ENCODE results near the gene HMCN1.
"Not testable (repeated sequence)": the region's sequence is repeated elsewhere in the genome, so short reads cannot be mapped to it uniquely, and the experiment has no call there.

HMCN1 gene

GRCh38 chr1:185869590-185869989 lies 135.4 kb downstream of the HMCN1 start:
- no peaks in the 10 kb centered on the region for H3K4me1 Mint-ChIP-seq (ENCODE audit: low read depth)
- no peak overlapping the region for H3K4me3 Mint-ChIP-seq
- no peaks in the 10 kb centered on the region for H3K9me3 Mint-ChIP-seq
- H3K27me3 Mint-ChIP-seq = no peaks in the 10 kb centered on the region
- H3K36me3 Mint-ChIP-seq (ENCODE audit: low read depth) = no peaks in the 10 kb centered on the region
- no peak overlapping the region for H3K27ac Mint-ChIP-seq

GRCh38 chr1:185871627-185872150 lies 137.5 kb downstream of the HMCN1 start:
- H3K4me1 Mint-ChIP-seq (ENCODE audit: low read depth) = no peaks in the 10 kb centered on the region
- no peaks in the 10 kb centered on the region for H3K27me3 Mint-ChIP-seq
- H3K36me3 Mint-ChIP-seq (ENCODE audit: low read depth) = no peaks in the 10 kb centered on the region
- no peaks in the 10 kb centered on the region for H3K9me3 Mint-ChIP-seq
- no peak overlapping the region for H3K4me3 Mint-ChIP-seq
- no peak overlapping the region for H3K27ac Mint-ChIP-seq

- Mint-ChIP-seq H3K4me3 (no peak overlapping the region), H3K27me3 (no peaks in the 10 kb centered on the region), H3K27ac (no peak overlapping the region), H3K9me3 (no peaks in the 10 kb centered on the region), H3K4me1 (ENCODE audit: low read depth) (no peaks in the 10 kb centered on the region), H3K36me3 (ENCODE audit: low read depth) (no peaks in the 10 kb centered on the region)
Measured at GRCh38 chr1:185874246-185874645, 140.1 kb downstream of the HMCN1 start.

- no peaks in the 10 kb centered on the region for H3K9me3 Mint-ChIP-seq
- no peaks in the 10 kb centered on the region for H3K4me1 Mint-ChIP-seq (ENCODE audit: low read depth)
- no peak overlapping the region for H3K27ac Mint-ChIP-seq
- H3K27me3 Mint-ChIP-seq = no peaks in the 10 kb centered on the region
- H3K36me3 Mint-ChIP-seq (ENCODE audit: low read depth) = no peaks in the 10 kb centered on the region
- H3K4me3 Mint-ChIP-seq = no peak overlapping the region
Measured at GRCh38 chr1:185880330-185880729, 146.1 kb downstream of the HMCN1 start.

GRCh38 chr1:185880779-185881333 lies 146.7 kb downstream of the HMCN1 start:
- H3K9me3 Mint-ChIP-seq = no peaks in the 10 kb centered on the region
- no peaks in the 10 kb centered on the region for H3K36me3 Mint-ChIP-seq (ENCODE audit: low read depth)
- H3K4me3 Mint-ChIP-seq = no peak overlapping the region
- H3K4me1 Mint-ChIP-seq (ENCODE audit: low read depth) = no peaks in the 10 kb centered on the region
- H3K27me3 Mint-ChIP-seq = no peaks in the 10 kb centered on the region
- no peak overlapping the region for H3K27ac Mint-ChIP-seq

- no peaks in the 10 kb centered on the region for H3K4me1 Mint-ChIP-seq (ENCODE audit: low read depth)
- H3K36me3 Mint-ChIP-seq (ENCODE audit: low read depth) = no peaks in the 10 kb centered on the region
- no peak overlapping the region for H3K27ac Mint-ChIP-seq
- no peaks in the 10 kb centered on the region for H3K27me3 Mint-ChIP-seq
- H3K4me3 Mint-ChIP-seq = no peak overlapping the region
- H3K9me3 Mint-ChIP-seq = peaks cover 4% of the 10 kb centered on the region
Measured at GRCh38 chr1:185886046-185886445, 151.9 kb downstream of the HMCN1 start.

- Mint-ChIP-seq H3K9me3 (peaks cover 4% of the 10 kb centered on the region), H3K4me1 (ENCODE audit: low read depth) (no peaks in the 10 kb centered on the region), H3K27me3 (no peaks in the 10 kb centered on the region), H3K4me3 (no peak overlapping the region), H3K27ac (no peak overlapping the region), H3K36me3 (ENCODE audit: low read depth) (no peaks in the 10 kb centered on the region)
Measured at GRCh38 chr1:185886671-185887070, 152.5 kb downstream of the HMCN1 start.

- H3K4me1 Mint-ChIP-seq (ENCODE audit: low read depth); H3K9me3 Mint-ChIP-seq; H3K27ac Mint-ChIP-seq: not testable (repeated sequence)
Measured at GRCh38 chr1:185892831-185893403, 158.7 kb downstream of the HMCN1 start.

GRCh38 chr1:185894791-185895190 lies 160.6 kb downstream of the HMCN1 start:
- Mint-ChIP-seq H3K9me3 (peaks cover 3% of the 10 kb centered on the region), H3K4me3 (no peak overlapping the region), H3K27me3 (no peaks in the 10 kb centered on the region), H3K27ac (no peak overlapping the region), H3K36me3 (ENCODE audit: low read depth) (no peaks in the 10 kb centered on the region), H3K4me1 (ENCODE audit: low read depth) (no peaks in the 10 kb centered on the region)

More at GRCh38 chr1:185892831-185893403, 158.7 kb downstream of the HMCN1 start:
- H3K27me3 Mint-ChIP-seq; H3K4me3 Mint-ChIP-seq; H3K36me3 Mint-ChIP-seq (ENCODE audit: low read depth): not testable (repeated sequence)

- Mint-ChIP-seq H3K4me3 (no peak overlapping the region), H3K27me3 (no peaks in the 10 kb centered on the region), H3K36me3 (ENCODE audit: low read depth) (no peaks in the 10 kb centered on the region), H3K9me3 (peaks cover 3% of the 10 kb centered on the region), H3K4me1 (ENCODE audit: low read depth) (no peaks in the 10 kb centered on the region), H3K27ac (no peak overlapping the region)
Measured at GRCh38 chr1:185895208-185895900, 161.2 kb downstream of the HMCN1 start.

- Mint-ChIP-seq H3K27ac (no peak overlapping the region), H3K9me3 (peaks cover 2% of the 10 kb centered on the region), H3K27me3 (no peaks in the 10 kb centered on the region), H3K4me3 (no peak overlapping the region), H3K4me1 (ENCODE audit: low read depth) (no peaks in the 10 kb centered on the region), H3K36me3 (ENCODE audit: low read depth) (no peaks in the 10 kb centered on the region)
Measured at GRCh38 chr1:185896863-185897262, 162.7 kb downstream of the HMCN1 start.

- H3K4me1 Mint-ChIP-seq (ENCODE audit: low read depth) = no peaks in the 10 kb centered on the region
- no peak overlapping the region for H3K27ac Mint-ChIP-seq
- H3K36me3 Mint-ChIP-seq (ENCODE audit: low read depth) = no peaks in the 10 kb centered on the region
- no peak overlapping the region for H3K4me3 Mint-ChIP-seq
- H3K27me3 Mint-ChIP-seq = peaks cover 3% of the 10 kb centered on the region
- no peaks in the 10 kb centered on the region for H3K9me3 Mint-ChIP-seq
Measured at GRCh38 chr1:185906186-185906585, 172.0 kb downstream of the HMCN1 start.

- Mint-ChIP-seq H3K9me3 (no peaks in the 10 kb centered on the region), H3K4me3 (no peak overlapping the region), H3K4me1 (ENCODE audit: low read depth) (no peaks in the 10 kb centered on the region), H3K27me3 (peaks cover 3% of the 10 kb centered on the region), H3K27ac (no peak overlapping the region), H3K36me3 (ENCODE audit: low read depth) (no peaks in the 10 kb centered on the region)
Measured at GRCh38 chr1:185907246-185907645, 173.1 kb downstream of the HMCN1 start.

GRCh38 chr1:185911978-185912377 lies 177.8 kb downstream of the HMCN1 start:
- Mint-ChIP-seq H3K4me3 (no peak overlapping the region), H3K27ac (no peak overlapping the region), H3K36me3 (ENCODE audit: low read depth) (no peaks in the 10 kb centered on the region), H3K9me3 (no peaks in the 10 kb centered on the region), H3K4me1 (ENCODE audit: low read depth) (no peaks in the 10 kb centered on the region), H3K27me3 (peaks cover 4% of the 10 kb centered on the region)

- Mint-ChIP-seq H3K27ac (no peak overlapping the region), H3K9me3 (no peaks in the 10 kb centered on the region), H3K4me3 (no peak overlapping the region), H3K4me1 (ENCODE audit: low read depth) (no peaks in the 10 kb centered on the region), H3K36me3 (ENCODE audit: low read depth) (no peaks in the 10 kb centered on the region), H3K27me3 (peaks cover 4% of the 10 kb centered on the region)
Measured at GRCh38 chr1:185912504-185912903, 178.3 kb downstream of the HMCN1 start.
